ENCODE results near the gene VSTM2B.

VSTM2B gene

GRCh38 chr19:29569038-29569911, 43.5 kb downstream of the VSTM2B start:
- DNase-seq: no peak

- DNase-seq: no peak
Observed at GRCh38 chr19:29571181-29571580, 45.4 kb downstream of the VSTM2B start.

GRCh38 chr19:29573486-29573885, 47.7 kb downstream of the VSTM2B start:
- DNase-seq: no peak

GRCh38 chr19:29574510-29574909, 48.7 kb downstream of the VSTM2B start:
- DNase-seq: no peak

- no peak for DNase-seq
Observed at GRCh38 chr19:29576046-29576606, 50.3 kb downstream of the VSTM2B start.

- DNase-seq: no peak
Observed at GRCh38 chr19:29576761-29577648, 51.2 kb downstream of the VSTM2B start.

GRCh38 chr19:29577649-29577963, 51.8 kb downstream of the VSTM2B start:
- DNase-seq: no peak

- DNase-seq: no peak
Observed at GRCh38 chr19:29578349-29578748, 52.6 kb downstream of the VSTM2B start.

- no peak for DNase-seq
Observed at GRCh38 chr19:29579308-29579910, 53.6 kb downstream of the VSTM2B start.

GRCh38 chr19:29581398-29581797, 55.6 kb downstream of the VSTM2B start:
- no peak for DNase-seq

- no peak for DNase-seq
Observed at GRCh38 chr19:29583196-29583999, 57.6 kb downstream of the VSTM2B start.

- no peak for DNase-seq
Observed at GRCh38 chr19:29586401-29586800, 60.6 kb downstream of the VSTM2B start.

- DNase-seq: no peak
Observed at GRCh38 chr19:29587059-29587458, 61.3 kb downstream of the VSTM2B start.

GRCh38 chr19:29587518-29587986, 61.8 kb downstream of the VSTM2B start:
- DNase-seq: no peak

- no peak for DNase-seq
Observed at GRCh38 chr19:29588095-29588494, 62.3 kb downstream of the VSTM2B start.

GRCh38 chr19:29590278-29590677, 64.5 kb downstream of the VSTM2B start:
- DNase-seq: no peak

GRCh38 chr19:29591670-29592069, 65.9 kb downstream of the VSTM2B start:
- no peak for DNase-seq

- no peak for DNase-seq
Observed at GRCh38 chr19:29593869-29594268, 68.1 kb downstream of the VSTM2B start.

GRCh38 chr19:29596080-29596727, 70.4 kb downstream of the VSTM2B start:
- DNase-seq: no peak

- peak; percentile 67 for DNase-seq
Observed at GRCh38 chr19:29596885-29597525, 71.2 kb downstream of the VSTM2B start.

GRCh38 chr19:29598036-29598435, 72.2 kb downstream of the VSTM2B start:
- no peak for DNase-seq
